A673 (cell line): Measurements from ENCODE around the gene CPN2. TPM values are rescaled to one million over a fixed set of nuclear protein-coding genes. Genes with fewer than 3 reads are reported as not detected.

ENCODE experiments used
- BruUV-seq: library from RNA; stranded (reverse); fragments of 400-500 nt; replicated peaks from 2 replicates; lab custom pipeline; 2021; lab: Mats Ljungman, UMichigan
- CTCF ChIA-PET: fragments of 300-600 bp; sonication (Branson Sonifier 250); formaldehyde crosslinking; loops from one replicate; lab custom pipeline; 2022; ENCODE audit warnings: antibody characterized with exemption; lab: Charles Lee
- POLR2A ChIA-PET: fragments of 300-600 bp; sonication (Branson Sonifier 250); formaldehyde crosslinking; loops from one replicate; lab custom pipeline; 2022; ENCODE audit warnings: antibody characterized with exemption; ENCODE audit not compliant: low non-redundant PET; lab: Charles Lee
- DNase-seq: peaks from one replicate; pipeline ENCODE4 v3.0.0-alpha.2; 2015; ENCODE audit warnings: low spot score
- H3K27ac ChIP-seq: fragments of 200-600 bp; sonication (generic); 2 replicates; pipeline ENCODE4 v1.5.1; 2016; ENCODE audit warnings: mixed run types, low read depth, mild to moderate bottlenecking, mixed read lengths, antibody characterized with exemption, low read length; ENCODE audit not compliant: poor library complexity, severe bottlenecking
- H3K27me3 ChIP-seq: fragments of 200-600 bp; sonication (generic); replicated peaks from 2 replicates; pipeline ENCODE4 v1.6.1; 2017; ENCODE audit warnings: mixed run types, low read depth, mild to moderate bottlenecking, mixed read lengths, antibody characterized with exemption, low read length; ENCODE audit not compliant: insufficient read depth, poor library complexity
- H3K36me3 ChIP-seq: fragments of 200-600 bp; sonication (generic); 2 replicates; pipeline ENCODE4 v1.6.1; 2016; ENCODE audit warnings: mixed run types, mild to moderate bottlenecking, mixed read lengths, antibody characterized with exemption, low read length; ENCODE audit not compliant: insufficient read depth, poor library complexity, severe bottlenecking
- H3K4me1 ChIP-seq: fragments of 200-600 bp; sonication (generic); 2 replicates; pipeline ENCODE4 v1.6.1; 2017; ENCODE audit warnings: mixed run types, mild to moderate bottlenecking, mixed read lengths, antibody characterized with exemption, low read length; ENCODE audit not compliant: insufficient read depth, poor library complexity, severe bottlenecking
- H3K4me3 ChIP-seq: fragments of 200-600 bp; sonication (generic); 2 replicates; pipeline ENCODE4 v1.5.1; 2016; ENCODE audit warnings: low read depth, mixed run types, mild to moderate bottlenecking, mixed read lengths, low read length; ENCODE audit not compliant: poor library complexity, severe bottlenecking
- H3K9me3 ChIP-seq: fragments of 200-600 bp; sonication (generic); 2 replicates; pipeline ENCODE4 v1.6.1; 2016; ENCODE audit warnings: mixed run types, low read depth, mild to moderate bottlenecking, mixed read lengths, antibody characterized with exemption, low read length; ENCODE audit not compliant: poor library complexity, severe bottlenecking
- CTCF ChIP-seq: fragments of 300-800, 200-600 bp; sonication (generic); conservative IDR thresholded peaks from 2 replicates; pipeline ENCODE4 v1.5.1; 2017; ENCODE audit warnings: low read depth, mild to moderate bottlenecking, antibody characterized with exemption, low read length, moderate library complexity, mixed read lengths
- EZH2 ChIP-seq: fragments of 200-600 bp; sonication (generic); IDR thresholded peaks from 2 replicates; pipeline ENCODE4 v1.6.1; 2017; ENCODE audit warnings: borderline replicate concordance, low read depth, mild to moderate bottlenecking, mixed read lengths, antibody characterized with exemption, low read length; ENCODE audit not compliant: poor library complexity, severe bottlenecking
- intact Hi-C: fragments of 100-400 bp; cut with micrococcal nuclease; formaldehyde crosslinking; loops from one replicate; pipeline ENCODE4 v1.10.0; 2022; ENCODE audit not compliant: unreplicated experiment
- total RNA-seq: library from RNA; stranded (reverse); gene quantifications from 2 replicates; pipeline ENCODE4 v1.2.3, GENCODE V29; 2021

The CPN2 gene
- total RNA-seq, 1 experiment from 2014 or later: not detected

- Histone ChIP-seq H3K9me3 (no peaks in the 10 kb centered on the region), H3K27ac (peak overlapping the region; percentile 21), H3K4me1 (peaks cover 59% of the 10 kb centered on the region), H3K36me3 (no peaks in the 10 kb centered on the region), H3K4me3 (no peak overlapping the region), H3K27me3 (no peaks in the 10 kb centered on the region)
- intact Hi-C loops: loop anchor here (10.0 kb wide), 1 partner anchor 307 kb away; no protein-coding TSS in a partner anchor
- TF ChIP-seq EZH2: no peak
- TF ChIP-seq CTCF: no peak
- no peak for DNase-seq
- ChIA-PET CTCF (no interaction called here), POLR2A (no interaction called here)
- BruUV-seq: no TSS peak
Observed at GRCh38 chr3:194312186-194312742, 38.9 kb downstream of the CPN2 start.

GRCh38 chr3:194311000-194311399 is 40.1 kb downstream of the CPN2 start:
- POLR2A ChIA-PET: no interaction called here
- CTCF ChIA-PET: no interaction called here
- BruUV-seq: no TSS peak
- no peaks in the 10 kb centered on the region for H3K27me3 ChIP-seq
- no peak overlapping the region for H3K27ac ChIP-seq
- intact Hi-C loops: loop anchor here (10.0 kb wide), 1 partner anchor 306 kb away; no protein-coding TSS in a partner anchor
- no peaks in the 10 kb centered on the region for H3K36me3 ChIP-seq
- no peak for TF ChIP-seq EZH2
- no peak for TF ChIP-seq CTCF
- DNase-seq: no peak
- no peak overlapping the region for H3K4me3 ChIP-seq
- H3K4me1 ChIP-seq: peaks cover 65% of the 10 kb centered on the region
- no peaks in the 10 kb centered on the region for H3K9me3 ChIP-seq

GRCh38 chr3:194310060-194310835 is 40.9 kb downstream of the CPN2 start:
- ChIA-PET POLR2A (no interaction called here), CTCF (no interaction called here)
- peaks cover 62% of the 10 kb centered on the region for H3K4me1 ChIP-seq
- no peak overlapping the region for H3K27ac ChIP-seq
- H3K9me3 ChIP-seq: no peaks in the 10 kb centered on the region
- TF ChIP-seq EZH2: no peak
- intact Hi-C loops: loop anchor here (10.0 kb wide), 1 partner anchor 305 kb away; no protein-coding TSS in a partner anchor
- H3K4me3 ChIP-seq: no peak overlapping the region
- no peaks in the 10 kb centered on the region for H3K36me3 ChIP-seq
- no peaks in the 10 kb centered on the region for H3K27me3 ChIP-seq
- no peak for DNase-seq
- BruUV-seq: no TSS peak
